ENCODE results near the gene SLC8A1.

Gene SLC8A1

DNA sequence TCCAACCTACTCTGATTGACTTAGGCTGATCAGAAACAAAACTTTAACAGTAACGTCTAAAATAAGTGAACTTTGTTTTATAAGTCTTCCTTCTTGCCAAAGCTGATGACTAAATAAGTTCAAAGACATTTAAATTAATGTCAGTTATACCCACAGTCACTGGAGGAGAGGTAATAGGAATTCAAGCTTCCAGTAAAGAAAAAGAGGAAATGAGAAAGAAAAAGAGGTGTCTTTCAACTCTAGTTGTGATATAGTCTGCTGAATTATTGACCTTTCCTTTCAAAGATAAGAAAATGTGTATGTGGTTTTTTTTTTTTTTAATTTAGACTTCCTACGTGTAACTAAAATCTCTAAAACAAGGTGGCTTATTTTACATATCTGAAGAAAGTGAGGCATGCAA lies 191.5 kb downstream of the SLC8A1 start:
- no peak for DNase-seq

- no peak for DNase-seq
Observed at GRCh38 chr2:40259900-40260299, 192.0 kb downstream of the SLC8A1 start.

DNA sequence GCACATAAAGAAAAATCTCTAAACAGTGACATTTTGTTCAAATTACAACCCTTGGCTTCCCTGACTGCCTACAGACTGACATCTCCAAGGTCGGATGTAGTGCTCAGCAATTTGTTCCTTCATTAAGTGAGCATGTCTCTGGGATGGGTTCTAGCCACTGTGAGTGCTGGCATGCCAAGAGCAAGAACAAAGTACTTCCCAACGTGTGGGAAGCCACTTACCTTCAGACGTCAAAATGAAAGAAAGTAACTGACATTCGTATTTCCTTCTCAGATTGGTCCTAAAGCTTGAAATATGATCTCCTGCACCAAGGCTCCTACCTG lies 193.8 kb downstream of the SLC8A1 start:
- no peak for DNase-seq

- no peak for DNase-seq
Observed at GRCh38 chr2:40257340-40258134, 194.4 kb downstream of the SLC8A1 start.

DNA sequence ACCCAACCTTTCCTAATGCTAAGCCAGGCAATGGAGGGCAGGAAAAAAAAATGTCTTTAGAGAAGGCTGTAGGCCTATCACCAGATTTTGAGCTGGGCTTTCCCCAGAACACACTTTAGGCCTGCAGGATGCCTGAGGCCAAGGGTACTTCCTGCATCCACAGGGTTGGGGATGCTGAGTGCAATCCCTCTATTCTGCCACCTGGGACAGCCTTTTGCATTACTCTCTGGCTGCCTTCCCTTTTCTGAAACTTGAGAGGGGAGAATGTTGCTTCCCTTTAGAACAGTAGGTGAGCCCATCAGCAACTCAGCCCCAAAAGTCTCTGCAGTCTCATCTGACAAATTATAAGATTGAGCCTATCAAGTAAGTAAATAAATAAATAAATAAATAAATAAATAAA lies 195.2 kb downstream of the SLC8A1 start:
- no peak for DNase-seq

- DNase-seq, result no peak
Observed at GRCh38 chr2:40256008-40256407, 195.9 kb downstream of the SLC8A1 start.

DNA sequence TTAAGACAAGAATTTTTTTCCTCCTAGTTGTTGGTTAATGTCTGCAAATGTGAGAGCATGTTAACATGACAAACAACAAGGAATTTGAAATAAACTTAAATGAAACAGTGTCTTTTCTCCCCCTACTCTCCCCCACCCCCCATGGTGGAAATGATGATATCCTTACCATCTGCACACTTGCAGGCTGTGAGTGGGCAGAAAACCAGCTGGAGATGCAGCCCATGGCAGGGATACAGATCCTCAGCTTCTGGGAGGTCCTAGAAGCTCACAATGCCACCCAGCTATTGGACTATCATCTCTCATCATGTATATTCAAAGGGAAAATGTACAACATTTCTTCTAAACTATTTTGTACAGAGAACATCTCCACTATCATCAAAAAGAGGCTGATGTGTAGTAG lies 196.8 kb downstream of the SLC8A1 start:
- DNase-seq, result no peak

DNA sequence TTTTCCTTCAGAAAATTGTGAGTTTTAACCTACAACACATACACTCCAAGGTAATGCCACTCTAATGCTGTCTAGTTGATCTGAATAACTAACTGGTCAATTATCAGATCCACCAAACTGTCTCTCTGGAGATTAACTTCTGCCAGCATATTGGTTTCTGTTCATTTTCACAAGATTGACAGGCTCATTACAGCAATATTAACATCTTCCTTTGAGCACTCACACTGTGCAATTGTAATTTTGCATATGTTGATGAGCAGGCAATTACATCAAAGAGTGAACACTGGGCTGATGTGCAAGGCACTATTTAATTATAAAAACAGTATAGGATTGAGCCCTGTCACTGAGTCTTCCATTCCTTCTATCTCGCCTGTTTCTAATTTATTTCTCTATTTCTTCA lies 197.3 kb downstream of the SLC8A1 start:
- no peak for DNase-seq

DNA sequence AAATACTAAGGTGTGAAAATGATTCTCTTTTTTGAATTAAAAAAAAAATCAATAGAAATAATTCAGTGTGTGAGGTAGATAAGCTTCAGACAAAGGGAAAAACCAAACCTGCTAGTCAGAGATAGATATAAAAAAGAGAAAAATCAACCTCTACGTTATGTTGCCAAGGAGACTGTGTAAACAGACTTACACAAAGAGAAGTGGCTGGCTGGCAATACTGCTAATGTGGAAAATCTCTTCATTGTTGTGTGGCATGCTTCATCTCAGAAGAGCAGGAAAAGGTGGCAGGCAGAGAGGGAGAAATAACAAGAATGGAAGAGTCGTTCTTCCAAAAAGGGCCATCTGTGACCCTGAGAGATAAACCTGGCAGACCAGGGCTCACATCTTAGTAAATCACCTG lies 200.8 kb downstream of the SLC8A1 start:
- DNase-seq, result no peak

DNA sequence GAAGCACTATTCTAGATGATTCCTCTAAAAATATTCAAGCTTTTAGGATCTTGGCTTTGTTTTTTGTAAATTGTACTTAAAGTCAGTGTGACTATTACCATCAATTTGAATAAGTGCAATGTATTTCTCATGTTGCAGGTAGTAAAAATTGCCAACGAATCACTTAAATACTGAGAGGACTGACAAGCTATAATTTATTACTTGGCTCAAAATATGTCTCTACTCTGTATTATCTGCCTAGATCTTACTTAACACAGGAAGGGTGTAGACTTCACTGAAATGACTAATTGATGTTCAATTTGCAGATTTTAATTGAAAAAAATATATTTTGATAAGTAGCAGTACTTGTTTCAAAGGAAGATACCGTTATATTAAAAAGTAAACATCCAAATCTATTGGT lies 202.3 kb downstream of the SLC8A1 start:
- no peak for DNase-seq

GRCh38 chr2:40248294-40248693 lies 203.6 kb downstream of the SLC8A1 start:
- no peak for DNase-seq

- DNase-seq, result no peak
Observed at GRCh38 chr2:40244675-40245074, 207.2 kb downstream of the SLC8A1 start.

DNA sequence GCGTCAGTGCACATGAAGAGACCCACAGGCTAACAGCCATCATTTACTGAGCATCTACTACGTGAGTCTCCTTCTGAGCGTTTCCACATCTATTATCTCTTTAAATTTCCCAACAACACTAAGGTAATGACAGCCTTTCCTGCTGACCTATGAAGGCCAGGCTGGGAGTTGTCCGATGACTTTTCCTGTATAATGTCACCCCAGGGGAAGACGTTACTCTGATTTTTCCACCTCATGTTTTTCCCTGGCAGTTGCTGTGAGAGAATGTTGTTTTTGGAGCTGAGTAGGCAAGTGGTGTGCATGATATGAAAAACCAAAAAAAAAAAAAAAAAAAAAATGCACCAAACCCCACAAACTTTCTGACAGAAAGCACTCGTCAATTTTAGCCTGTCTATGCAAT lies 207.6 kb downstream of the SLC8A1 start:
- DNase-seq, result no peak

- DNase-seq, result no peak
Observed at GRCh38 chr2:40243581-40244187, 208.2 kb downstream of the SLC8A1 start.

- DNase-seq, result no peak
Observed at GRCh38 chr2:40242315-40242714, 209.6 kb downstream of the SLC8A1 start.

DNA sequence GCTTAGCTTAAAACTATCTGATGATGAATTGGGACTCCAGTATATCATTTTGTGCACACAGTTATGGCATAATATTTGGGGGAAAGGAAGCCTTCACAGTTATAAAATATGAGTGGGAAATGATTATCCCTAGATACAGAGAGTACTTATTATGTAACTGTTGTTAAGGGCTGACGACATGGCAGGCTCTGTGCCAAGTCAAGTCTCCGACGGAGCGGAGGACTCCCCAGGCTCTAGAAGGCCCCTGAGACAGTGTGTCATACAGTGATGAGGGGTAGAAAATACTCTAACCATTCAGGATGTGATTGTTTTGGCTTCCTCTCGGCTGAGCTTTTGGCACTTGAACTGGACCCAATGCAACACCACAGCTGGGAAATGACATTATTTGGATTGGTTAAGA lies 211.8 kb downstream of the SLC8A1 start:
- no peak for DNase-seq

- DNase-seq, result no peak
Observed at GRCh38 chr2:40230707-40231432, 221.0 kb downstream of the SLC8A1 start.

DNA sequence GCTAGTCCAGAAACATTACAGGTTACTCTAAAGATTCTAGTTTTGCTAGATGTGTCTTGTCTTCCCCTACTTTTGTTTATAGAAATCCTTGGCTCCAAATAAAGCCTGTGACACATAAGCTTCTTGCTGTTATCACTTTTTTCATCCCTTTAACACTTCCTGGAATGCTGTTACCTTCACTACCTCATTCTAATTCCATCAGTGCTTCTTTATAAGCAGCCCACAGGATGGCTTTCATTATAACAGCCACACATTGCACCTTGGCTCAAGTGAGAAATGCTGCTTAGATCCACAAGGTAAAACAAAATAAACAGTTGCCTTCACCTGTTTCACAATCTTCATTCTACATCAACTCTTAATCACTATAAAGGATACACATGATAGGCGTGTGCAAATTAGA lies 221.7 kb downstream of the SLC8A1 start:
- DNase-seq, result no peak

GRCh38 chr2:40228310-40228709 lies 223.6 kb downstream of the SLC8A1 start:
- no peak for DNase-seq

DNA sequence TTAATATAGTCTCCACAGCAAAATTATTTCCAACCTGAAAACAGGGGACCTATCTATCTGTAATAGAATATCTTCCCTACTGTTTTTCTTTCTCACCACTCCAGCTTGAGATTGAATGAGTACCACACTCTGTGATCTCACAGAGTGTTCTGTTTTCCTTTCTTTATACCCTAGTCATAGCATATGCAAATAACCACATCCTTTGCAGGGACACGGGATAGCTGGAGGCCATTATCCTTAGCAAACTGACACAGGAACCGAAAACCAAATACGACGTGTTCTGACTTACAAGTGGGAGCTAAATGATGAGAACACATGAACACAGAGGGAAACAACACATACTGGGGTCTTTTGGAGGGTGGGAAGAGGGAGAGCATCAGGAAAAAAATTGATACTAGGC lies 224.7 kb downstream of the SLC8A1 start:
- no peak for DNase-seq

DNA sequence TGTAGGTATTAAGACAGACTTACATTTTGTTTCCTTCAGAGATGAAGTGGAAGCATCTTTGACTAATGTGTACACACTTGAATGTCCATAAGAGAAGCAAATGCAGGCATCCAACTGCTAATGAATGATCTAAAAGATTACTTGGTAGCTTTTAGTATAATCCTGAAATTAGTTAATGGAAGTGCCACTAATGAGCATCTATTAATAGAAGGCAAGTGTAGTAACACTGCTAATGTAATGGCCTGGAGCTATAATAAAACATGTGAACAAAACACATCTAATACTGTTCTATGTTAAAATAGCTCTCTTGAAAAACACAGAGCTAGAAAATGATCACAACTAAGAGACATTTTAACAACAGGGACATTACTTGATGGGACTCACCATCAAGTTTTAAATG lies 225.3 kb downstream of the SLC8A1 start:
- no peak for DNase-seq

- DNase-seq, result no peak
Observed at GRCh38 chr2:40225670-40226210, 226.2 kb downstream of the SLC8A1 start.

DNA sequence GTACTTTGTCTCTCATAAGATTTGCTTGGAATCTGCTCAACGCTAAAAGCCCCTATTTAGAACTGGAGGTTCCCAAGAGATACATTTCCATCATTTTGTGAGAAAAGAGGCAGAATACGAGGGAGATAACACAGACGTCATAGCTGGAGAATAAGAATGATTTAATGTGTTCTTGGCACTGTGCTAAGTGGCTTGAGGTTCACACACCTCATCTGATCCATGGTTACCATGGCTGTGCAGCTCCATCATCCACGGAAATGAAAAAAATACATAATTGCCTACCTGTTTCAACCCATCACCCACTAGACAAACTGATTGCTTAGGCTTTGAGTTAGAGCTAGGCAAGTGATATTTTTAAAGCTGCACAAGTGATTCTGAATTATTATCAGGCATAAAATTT lies 227.6 kb downstream of the SLC8A1 start:
- no peak for DNase-seq
